NCI-H1930 (cell line): ENCODE data around the gene PPP2R3A.
"Not testable (repeated sequence)": the region's sequence is repeated elsewhere in the genome, so short reads cannot be mapped to it uniquely, and the experiment has no call there.

Source experiments
- DNase-seq, 2 experiments: peaks; one replicate each; lab custom pipeline; 2025; lab: John Stamatoyannopoulos, UW

The PPP2R3A gene

GRCh38 chr3:136161516-136161915 is 196.0 kb downstream of the PPP2R3A start:
- no peak for DNase-seq

GRCh38 chr3:136162322-136162721 is 196.8 kb downstream of the PPP2R3A start:
- DNase-seq = no peak

- not testable (repeated sequence) for DNase-seq
Measured at GRCh38 chr3:136163607-136164006, 198.1 kb downstream of the PPP2R3A start.

- no peak for DNase-seq
Measured at GRCh38 chr3:136166507-136166906, 201.0 kb downstream of the PPP2R3A start.

- DNase-seq = not testable (repeated sequence)
Measured at GRCh38 chr3:136168236-136168635, 202.7 kb downstream of the PPP2R3A start.

- no peak for DNase-seq
Measured at GRCh38 chr3:136171097-136171542, 205.6 kb downstream of the PPP2R3A start.

- no peak for DNase-seq
Measured at GRCh38 chr3:136173939-136174490, 208.5 kb downstream of the PPP2R3A start.

- DNase-seq = no peak
Measured at GRCh38 chr3:136177876-136178275, 212.3 kb downstream of the PPP2R3A start.

GRCh38 chr3:136181741-136182140 is 216.2 kb downstream of the PPP2R3A start:
- DNase-seq = no peak

- DNase-seq = no peak
Measured at GRCh38 chr3:136184703-136185102, 219.2 kb downstream of the PPP2R3A start.

- no peak for DNase-seq
Measured at GRCh38 chr3:136186344-136186743, 220.8 kb downstream of the PPP2R3A start.

- DNase-seq = no peak
Measured at GRCh38 chr3:136186846-136187245, 221.3 kb downstream of the PPP2R3A start.

- no peak for DNase-seq
Measured at GRCh38 chr3:136187868-136188267, 222.3 kb downstream of the PPP2R3A start.

GRCh38 chr3:136189043-136189442 is 223.5 kb downstream of the PPP2R3A start:
- no peak for DNase-seq

- DNase-seq = no peak
Measured at GRCh38 chr3:136189859-136190617, 224.5 kb downstream of the PPP2R3A start.

GRCh38 chr3:136192195-136192594 is 226.7 kb downstream of the PPP2R3A start:
- not testable (repeated sequence) for DNase-seq

GRCh38 chr3:136192831-136193230 is 227.3 kb downstream of the PPP2R3A start:
- no peak for DNase-seq

- DNase-seq = no peak
Measured at GRCh38 chr3:136193278-136194054, 227.9 kb downstream of the PPP2R3A start.

- no peak for DNase-seq
Measured at GRCh38 chr3:136194409-136195257, 229.1 kb downstream of the PPP2R3A start.

- peak; percentile 65 to 78 for DNase-seq
Measured at GRCh38 chr3:136195258-136196063, 229.9 kb downstream of the PPP2R3A start.

- no peak for DNase-seq
Measured at GRCh38 chr3:136196064-136196400, 230.5 kb downstream of the PPP2R3A start, which contains the start of gene MSL2. Gene MSL2, minus strand, starts transcription at chr3:136196335. Its CDS starts 1,222 bp downstream, at chr3:136195113.
